GM19240 (cell line): ENCODE data around the gene GALNS.
"Not testable (repeated sequence)": the region's sequence is repeated elsewhere in the genome, so short reads cannot be mapped to it uniquely, and the experiment has no call there.

Source experiments
- DNase-seq: peaks from one replicate; pipeline ENCODE4 v3.0.0; 2011; ENCODE audit warnings: low spot score; ENCODE audit not compliant: insufficient read length

The GALNS gene

DNA sequence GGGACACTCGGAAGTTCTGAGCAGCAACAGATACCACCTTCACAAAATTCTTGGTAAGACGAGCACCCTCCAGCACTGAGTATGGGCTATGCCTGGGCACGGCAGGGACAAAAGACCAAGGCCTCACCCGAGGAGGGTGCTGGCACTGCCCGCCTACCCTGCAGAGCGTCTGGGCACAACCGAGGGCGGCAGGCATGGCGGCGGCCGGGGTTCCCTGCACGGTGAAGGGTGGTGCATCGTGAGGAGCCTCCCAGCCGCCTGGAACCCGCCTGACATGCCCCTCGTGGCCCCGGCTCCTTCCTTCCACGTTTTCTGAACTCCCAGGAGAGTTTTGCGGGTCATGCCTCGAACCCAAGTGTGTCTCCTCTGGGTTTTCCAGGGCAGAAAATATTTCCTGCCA, 18.9 kb downstream of the GALNS start:
- DNase-seq = no peak

- no peak for DNase-seq
These were observed 20.0 kb downstream of the GALNS start for GRCh38 chr16:88836791-88837190.

DNA sequence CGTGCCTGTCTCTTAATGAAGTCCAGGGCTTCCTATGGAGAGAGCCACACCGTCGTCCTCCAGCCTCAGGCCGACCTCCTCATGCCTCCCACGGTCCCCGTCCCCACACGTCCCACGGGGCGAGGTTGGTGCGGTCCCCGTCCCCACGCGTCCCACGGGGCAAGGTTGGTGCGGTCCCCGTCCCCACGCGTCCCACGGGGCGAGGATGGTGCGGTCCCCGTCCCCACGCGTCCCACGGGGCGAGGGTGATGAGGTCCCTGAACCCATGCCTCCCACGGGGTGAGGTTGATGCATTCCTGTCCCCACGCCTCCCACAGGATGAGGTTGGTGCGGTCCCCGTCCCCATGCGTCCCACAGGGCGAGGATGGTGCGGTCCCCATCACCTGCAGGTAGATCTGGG, 20.9 kb downstream of the GALNS start:
- DNase-seq = no peak

- DNase-seq = no peak
These were observed 21.4 kb downstream of the GALNS start for GRCh38 chr16:88835383-88835782.

DNA sequence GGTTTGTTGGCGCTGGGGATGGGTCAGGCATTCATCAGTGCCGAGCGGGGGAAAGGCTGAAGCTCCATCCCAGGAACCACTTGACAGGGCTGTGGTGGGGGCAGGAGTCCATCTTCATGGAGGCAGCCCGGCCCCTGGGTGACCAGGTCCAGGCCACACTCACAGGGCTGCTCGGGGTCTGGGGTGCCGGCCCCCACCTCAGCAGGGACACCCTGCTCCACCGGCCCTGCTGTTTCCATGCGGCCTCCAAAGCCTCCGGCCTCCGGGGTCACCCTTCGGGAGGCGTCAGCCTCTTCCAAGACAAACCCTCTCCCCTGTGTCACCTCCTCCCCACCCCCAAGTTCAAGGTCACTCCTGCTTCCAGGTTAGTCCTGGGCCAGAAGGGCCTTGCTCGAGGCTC, 22.1 kb downstream of the GALNS start:
- no peak for DNase-seq

- no peak for DNase-seq
These were observed 23.7 kb downstream of the GALNS start for GRCh38 chr16:88833086-88833485.

DNA sequence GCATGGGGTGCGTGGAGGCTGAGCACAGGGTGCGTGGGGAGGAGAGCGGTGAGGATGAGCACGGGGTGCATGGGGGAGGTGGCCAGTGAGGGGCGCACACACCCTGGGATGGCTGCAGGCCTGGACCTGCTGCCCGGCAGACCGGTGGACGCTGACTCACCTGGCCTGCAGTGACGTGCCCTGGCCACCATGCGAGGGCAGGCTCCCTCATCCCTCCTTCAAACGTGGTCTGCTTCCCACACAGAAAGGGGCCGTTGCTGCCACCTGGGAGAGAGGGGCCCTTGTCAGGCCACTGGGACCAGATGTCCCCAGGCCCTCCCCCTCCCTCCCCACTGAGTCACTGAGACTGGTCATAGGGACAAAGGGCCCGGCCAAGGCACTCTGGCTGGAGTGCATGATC, 24.9 kb downstream of the GALNS start:
- no peak for DNase-seq

GRCh38 chr16:88830783-88831182, 26.0 kb downstream of the GALNS start:
- no peak for DNase-seq

DNA sequence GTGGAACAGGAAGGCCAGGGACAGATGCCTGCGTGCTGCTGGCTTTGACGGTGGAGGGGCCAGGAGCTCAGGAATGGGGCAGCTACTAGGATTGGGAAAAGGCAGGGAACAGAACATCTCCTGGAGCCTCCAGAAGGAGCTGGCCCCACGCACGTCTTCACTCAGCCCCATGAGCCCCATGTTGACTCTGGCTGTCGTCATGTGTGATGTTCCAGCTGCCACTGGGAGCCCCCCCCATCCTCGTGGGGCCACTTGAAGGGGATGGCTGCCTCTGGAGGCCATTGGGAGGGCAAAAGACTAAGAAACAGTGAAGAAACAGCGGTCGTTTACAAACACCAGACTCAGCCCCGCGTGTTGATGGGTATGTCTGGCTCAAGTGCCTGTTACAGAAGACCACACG, 26.5 kb downstream of the GALNS start:
- no peak for DNase-seq

DNA sequence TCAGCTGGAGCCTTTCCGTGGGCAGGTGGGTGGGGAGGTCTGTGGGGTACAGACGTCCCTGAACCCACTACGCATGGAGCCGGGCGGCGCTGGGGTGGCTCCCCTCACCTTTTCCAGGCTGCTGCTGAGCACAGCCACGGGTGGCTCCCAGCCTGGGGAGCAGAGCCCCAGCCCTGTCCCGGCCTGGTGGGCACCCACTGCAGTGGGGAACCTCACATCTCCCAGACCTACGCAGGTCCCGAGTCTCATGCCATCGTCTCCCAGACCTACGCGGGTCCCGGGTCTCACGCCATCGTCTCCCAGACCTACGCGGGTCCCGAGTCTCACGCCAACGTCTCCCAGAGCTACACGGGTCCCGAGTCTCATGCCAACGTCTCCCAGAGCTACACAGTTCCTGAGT, 28.0 kb downstream of the GALNS start:
- no peak for DNase-seq

DNA sequence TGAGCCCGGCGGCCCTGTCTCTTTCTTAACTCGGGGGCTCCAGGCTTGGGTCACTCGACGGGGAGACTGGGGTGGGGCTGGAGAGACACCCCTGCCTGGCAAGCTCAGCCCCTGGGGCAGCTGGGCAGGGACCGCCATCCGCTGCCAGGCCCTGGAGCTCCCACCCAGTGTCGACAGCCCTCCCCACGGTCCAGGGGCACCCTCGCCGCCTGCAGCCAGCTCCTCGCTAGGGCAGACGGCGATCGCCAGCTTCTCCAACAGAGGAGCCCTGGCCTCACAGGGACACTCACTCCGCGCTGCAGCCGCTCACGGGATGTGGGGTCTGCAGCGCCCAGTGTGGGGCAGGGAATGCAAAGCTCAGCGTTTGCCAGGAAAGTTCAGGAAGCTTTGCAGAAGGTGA, 29.0 kb downstream of the GALNS start:
- no peak for DNase-seq

- no peak for DNase-seq
These were observed 30.5 kb downstream of the GALNS start for GRCh38 chr16:88826070-88826840.

- no peak for DNase-seq
These were observed 31.6 kb downstream of the GALNS start for GRCh38 chr16:88825146-88825545.

GRCh38 chr16:88824256-88825077, 32.3 kb downstream of the GALNS start:
- no peak for DNase-seq

DNA sequence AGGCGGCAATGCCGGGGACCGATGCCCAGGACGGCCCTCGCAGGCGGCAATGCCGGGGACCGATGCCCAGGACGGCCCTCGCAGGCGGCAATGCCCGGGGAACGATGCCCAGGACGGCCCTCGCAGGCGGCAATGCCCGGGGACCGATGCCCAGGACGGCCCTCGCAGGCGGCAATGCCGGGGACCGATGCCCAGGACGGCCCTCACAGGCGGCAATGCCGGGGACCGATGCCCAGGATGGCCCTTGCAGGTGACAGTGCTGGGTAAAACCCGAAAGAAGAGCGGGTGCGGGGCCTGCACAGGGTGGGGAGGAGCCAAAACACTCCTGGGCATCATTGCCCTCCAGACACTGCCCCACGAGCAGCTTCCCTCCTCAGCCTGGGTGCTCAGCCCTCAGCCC, 33.1 kb downstream of the GALNS start:
- not testable (repeated sequence) for DNase-seq

DNA sequence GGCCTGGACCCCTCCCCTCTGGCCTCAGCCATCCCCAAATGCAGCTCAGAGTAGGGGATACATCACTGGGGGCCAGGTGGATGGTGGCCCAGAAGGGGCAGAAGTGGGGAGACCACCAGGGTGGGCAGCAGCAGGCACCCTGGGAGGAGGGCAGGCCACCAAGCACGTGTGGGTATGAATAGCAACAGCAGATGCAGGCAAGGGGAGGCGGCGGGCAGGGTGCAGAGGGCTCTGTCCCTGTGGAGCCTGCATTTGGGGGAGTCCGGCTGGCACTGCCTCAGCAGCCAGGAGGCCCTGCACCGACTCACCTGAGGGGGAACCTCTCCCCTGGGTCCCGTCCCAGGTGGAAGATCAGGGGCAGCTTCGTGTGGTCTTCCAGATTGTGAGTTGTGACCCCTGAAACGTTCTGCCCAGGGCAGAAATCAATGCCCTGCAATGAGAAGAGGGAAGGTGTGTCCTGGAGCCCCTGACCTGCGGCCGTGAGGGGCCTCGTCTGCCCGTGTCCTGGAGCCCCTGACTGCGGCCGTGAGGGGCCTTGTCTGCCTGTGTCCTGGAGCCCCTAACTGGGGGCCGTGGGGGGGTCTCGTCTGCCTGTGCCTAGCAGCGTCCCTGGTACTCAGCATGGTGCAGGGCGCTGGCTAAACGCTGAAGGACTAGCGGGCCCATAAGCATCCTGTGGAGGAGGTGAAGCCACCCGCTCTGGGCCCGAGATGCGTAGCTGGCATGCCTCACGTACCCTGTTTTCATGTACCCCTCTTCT, 34.3 kb downstream of the GALNS start:
- DNase-seq = no peak

DNA sequence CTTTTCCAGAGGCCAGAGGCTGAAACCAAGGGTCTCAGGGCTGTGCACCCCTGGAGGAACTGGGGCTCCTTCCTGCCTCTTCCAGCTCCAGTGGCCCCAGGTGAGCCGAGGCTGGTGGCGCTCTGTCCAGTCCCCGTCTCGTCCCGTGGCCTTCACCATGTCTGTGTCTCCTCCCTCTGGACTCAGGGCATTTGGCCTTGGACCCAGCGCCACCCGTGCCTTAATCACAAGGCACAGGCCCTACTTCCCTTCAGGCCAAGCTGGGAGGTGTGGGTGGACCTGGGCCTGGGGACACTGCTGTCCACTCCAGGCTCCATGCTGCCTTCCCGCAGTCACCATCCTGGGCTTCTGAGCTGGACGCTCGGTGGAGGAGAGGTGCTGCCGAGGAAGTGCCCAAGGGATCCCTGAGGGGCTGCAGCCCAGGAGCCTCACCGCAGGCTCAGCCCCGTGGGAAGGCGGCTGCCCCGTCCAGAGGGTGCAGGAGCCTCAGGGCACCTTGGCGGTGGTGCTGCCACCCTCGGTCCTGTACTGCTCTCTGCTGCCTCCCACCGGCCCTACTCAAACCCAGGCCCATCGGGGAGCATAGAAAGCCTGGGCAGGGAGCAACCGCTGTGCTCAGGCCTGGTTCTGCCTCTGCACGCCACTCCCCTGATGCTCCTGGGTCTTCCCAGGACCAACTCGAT, 35.4 kb downstream of the GALNS start:
- DNase-seq = no peak

DNA sequence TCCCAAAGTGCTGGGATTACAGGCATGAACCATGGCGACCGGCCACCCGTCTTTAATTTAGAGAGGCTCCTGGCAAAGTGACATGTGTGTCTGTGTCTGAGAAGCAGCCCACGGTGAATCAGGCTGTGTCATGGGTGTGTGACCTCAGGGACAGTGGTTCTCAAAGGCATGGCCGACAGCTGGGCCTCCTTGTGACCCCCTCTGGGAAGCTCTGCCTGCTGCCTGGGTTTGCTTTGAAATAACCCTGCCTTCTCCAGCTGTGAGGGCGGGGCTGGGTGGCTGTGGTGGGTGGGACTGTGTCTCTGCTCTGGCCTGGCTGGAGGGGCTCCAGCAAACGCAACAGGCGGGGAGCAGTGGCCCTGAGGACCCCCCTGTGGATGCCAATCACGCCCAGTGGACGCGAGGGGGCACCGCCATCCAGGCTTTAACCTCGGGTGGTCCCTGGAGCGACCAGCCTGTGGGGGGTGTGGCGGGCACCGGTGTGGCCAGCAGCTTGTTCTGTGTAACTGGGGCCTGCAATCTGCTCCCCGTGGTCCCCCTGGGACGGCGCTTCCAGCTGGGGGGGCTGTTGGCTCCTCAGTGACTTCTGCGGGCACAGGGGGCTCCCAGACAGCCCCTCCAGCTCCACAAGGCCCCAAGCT, 36.2 kb downstream of the GALNS start:
- no peak for DNase-seq

DNA sequence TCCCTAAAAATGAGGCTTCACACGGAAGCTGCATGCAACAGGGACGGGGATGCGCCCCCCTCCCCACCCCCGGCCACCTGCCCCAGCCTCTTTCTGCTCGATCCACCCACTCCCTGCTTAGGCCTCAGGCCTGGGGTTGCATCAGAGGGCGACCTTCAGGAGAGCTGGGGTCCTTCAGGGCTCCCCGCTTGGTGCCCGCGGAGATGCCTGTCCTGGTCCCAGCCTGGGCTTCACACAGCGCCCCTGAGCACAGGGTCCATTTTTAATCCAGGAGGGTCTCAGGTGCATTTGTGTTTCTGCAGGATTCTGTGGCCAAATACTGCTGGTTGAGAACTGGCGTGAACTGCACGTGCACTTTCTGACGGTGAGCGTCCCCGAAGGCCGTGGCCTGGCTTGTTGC, 37.6 kb downstream of the GALNS start:
- no peak for DNase-seq

GRCh38 chr16:88818575-88818874, 38.2 kb downstream of the GALNS start:
- no peak for DNase-seq
